Fibroblast of upper back skin (primary cell): ENCODE data around the gene VPS50.
"Not testable (repeated sequence)": the region's sequence is repeated elsewhere in the genome, so short reads cannot be mapped to it uniquely, and the experiment has no call there.

Source experiments
- DNase-seq: peaks from one replicate; pipeline ENCODE4 v3.0.0-alpha.2; 2013

VPS50 gene

DNA sequence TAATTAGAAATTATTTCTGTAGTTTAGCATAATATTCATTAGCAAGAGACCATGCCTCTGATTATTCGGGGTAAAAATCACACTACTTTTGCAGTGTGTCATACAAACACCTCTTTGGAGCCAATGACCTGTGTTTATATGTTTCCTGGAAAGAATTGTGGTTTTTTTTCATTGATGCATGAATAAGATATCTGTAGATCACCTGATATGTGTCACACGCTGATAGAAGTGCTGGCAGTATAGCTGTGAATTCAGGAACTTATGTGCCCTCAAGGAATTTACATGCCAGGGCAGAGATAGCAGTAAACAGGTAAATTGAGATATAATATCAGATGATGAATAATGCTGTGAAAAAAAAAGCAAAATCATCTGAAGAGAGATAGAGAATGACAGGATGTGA is 118.2 kb downstream of the VPS50 start:
- no peak for DNase-seq

DNA sequence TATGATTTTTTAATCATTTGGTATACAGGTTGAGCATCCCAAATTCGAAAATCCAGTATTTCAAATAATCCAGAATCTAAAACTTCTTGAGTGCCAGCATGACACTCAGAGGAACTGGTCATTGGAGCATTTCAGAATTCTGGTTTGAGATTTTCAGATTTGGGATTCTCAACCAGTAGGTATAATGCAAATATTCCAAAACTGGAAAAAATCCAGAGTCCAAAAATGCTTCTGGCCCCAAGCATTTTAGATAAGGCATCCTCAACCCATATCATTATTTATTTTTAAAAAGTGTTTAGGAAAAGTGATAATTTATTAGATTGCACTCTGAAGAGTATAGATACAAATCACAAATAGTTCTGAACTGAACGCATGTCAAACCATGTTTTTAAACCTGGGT is 120.7 kb downstream of the VPS50 start:
- DNase-seq: no peak

DNA sequence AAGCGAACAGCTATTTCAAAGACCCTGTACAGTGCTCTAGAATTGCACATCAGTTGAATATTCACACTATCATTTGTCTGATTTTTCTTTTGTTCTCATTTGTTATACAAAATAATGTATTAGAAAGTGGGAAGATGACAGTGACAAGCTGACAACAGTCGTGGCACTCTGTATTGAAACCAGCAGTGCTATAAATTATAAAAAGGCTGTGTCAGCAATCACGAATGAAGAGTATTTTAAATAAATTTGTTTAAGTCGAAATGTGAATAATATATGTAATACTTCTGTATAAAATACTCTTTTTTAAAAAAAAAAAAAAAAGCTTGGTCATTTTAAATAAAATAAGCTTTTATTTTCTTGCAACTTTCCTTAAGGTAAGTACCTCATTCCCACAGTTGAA is 122.6 kb downstream of the VPS50 start:
- DNase-seq: no peak

DNA sequence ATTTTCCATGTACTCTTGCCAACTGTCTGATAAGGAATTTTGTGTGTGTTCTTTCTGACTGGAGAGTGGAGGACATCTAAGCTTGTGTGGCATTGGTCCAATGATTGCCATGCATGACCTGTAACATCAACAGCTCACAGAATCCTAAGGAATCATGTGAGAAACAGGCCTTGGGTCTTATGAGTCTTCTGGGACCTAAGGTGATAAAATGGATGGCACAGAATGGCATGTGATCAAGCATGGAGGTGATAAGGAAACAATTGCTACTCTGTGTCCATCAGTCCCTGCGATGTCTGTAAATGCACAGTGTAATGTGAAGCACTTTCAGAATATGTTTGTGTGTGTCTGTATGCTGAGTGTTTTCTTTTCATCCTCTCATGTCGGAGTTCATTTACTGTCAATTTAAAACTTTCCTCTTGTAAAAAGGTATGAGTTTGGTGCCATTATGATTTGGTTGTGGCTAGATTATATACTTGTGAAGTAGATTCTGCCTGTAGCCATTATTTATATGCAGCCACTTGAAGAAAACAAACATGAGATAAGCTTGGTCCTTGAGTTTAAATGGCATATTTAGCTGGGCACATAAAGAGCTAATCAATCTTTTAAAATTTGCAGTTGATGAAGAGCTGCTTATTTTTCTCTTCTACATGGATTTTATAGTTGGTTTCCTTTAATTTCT is 127.5 kb downstream of the VPS50 start:
- DNase-seq: no peak

DNA sequence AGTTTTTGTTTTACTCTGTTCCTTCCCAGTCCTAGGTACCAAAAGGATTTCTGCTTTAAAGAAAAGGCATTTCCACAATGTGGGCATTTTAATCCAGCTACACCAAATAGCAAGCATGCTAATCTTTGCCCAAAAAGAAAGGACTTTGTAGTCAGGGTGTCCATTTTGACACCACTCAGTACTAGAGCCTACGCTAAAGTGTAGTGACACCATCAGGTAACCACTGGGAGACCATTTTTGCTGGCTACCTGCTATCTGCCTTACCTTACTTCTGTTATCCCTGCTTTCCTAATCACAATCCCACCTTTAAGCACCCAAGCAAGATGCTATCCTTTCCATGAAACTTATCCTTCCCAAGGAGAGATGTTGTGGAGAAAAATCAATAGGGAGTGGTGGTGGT is 129.7 kb downstream of the VPS50 start:
- DNase-seq: no peak

DNA sequence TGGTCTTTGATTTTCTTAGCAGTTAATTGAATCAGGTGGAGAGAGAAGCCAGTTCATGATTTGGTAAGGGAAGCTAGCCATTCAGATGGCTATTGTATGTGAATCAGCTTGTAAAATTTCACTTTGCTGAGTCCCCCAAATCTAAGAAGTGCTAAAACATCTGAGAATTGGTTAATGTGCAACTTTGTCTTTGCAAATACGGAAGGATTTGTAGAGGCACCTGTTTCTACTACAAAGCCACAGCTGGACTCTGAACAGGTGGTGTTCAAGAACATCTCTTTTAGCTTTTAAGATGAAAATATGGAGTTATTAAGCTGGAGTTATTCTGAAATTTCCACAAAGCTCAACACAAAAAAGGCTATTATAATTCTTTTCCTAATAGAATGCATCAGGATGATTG is 132.6 kb downstream of the VPS50 start:
- DNase-seq: no peak

DNA sequence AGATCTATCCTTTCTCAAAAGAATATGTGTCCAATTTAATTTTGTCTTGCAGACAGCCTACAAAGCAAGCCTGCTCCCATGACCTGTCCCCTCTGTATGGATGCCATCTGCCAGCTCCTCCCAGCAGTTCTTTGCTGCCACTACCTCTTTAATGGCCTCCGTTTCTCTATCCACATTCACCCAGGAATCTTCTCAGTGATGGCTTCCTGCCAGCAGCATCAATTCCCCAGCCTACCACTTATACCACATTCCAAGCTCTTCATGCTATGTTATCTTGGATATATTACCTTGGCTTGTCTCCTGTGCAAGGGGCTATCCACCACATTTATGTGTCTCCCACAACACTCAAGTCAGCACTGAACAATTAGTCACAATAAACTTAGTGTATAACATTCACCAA is 133.2 kb downstream of the VPS50 start:
- peak; percentile 27 for DNase-seq

DNA sequence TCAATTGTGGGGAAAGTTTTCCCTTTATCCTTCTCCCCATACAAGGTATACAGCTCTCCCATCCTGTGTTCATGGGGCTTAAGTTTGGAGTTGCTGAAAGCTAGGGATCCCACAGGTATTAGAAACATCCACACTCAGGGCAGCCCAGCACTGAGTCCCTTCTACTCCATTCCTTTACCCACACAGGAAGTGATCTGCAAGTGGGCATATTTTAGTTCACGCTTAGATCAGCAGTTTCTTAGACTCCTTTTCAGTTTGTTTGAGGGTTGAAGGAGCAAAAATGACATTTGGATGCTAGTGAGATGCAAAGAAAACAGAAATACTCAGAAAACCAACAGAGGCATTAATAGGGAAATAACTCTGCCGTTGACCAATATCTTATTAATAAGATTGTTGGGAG is 134.7 kb downstream of the VPS50 start:
- DNase-seq: peak; percentile 3

DNA sequence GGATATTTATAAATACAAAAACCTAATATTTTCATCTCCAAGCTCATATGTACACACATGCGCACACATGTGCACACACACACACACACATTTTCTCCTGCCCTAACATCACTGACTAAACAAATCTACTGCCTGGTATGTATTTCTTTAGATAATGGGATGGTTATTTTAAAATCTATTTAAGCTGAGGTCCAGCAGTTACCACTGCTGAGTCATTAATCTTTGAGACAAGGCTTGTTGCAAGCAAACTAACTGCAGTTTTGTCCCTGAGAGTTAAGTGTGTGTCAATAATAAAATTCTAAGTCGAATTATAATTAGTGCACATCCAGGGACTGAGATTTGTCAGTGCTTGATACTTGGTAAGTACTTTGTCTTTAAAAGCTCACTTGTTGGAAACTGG is 135.1 kb downstream of the VPS50 start:
- DNase-seq: no peak

DNA sequence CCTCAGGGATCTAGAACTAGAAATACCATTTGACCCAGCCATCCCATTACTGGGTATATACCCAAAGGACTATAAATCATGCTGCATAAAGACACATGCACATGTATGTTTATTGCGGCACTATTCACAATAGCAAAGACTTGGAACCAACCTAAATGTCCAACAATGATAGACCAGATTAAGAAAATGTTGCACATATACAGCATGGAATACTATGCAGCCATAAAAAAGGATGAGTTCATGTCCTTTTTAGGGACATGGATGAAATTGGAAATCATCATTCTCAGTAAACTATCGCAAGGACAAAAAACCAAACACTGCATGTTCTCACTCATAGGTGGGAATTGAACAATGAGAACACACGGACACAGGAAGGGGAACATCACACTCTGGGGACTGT is 138.8 kb downstream of the VPS50 start:
- DNase-seq: not testable (repeated sequence)

DNA sequence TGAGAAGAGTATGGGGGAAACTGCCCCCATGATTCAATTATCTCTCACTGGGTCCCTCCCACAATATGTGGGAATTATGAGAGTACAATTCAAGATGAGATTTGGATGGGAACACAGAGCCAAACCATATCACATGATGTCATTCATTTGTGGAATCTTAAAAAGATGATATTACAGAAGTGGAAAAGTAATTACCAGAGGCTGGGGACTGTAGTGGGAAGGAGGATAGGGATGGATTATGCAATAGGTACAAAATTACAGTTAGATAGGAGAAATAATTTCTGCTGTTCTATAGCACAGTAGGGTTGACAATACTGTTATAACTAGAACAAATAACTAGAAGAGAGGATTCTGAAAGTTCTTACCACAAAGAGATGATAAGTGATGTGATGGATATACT is 141.4 kb downstream of the VPS50 start:
- no peak for DNase-seq

DNA sequence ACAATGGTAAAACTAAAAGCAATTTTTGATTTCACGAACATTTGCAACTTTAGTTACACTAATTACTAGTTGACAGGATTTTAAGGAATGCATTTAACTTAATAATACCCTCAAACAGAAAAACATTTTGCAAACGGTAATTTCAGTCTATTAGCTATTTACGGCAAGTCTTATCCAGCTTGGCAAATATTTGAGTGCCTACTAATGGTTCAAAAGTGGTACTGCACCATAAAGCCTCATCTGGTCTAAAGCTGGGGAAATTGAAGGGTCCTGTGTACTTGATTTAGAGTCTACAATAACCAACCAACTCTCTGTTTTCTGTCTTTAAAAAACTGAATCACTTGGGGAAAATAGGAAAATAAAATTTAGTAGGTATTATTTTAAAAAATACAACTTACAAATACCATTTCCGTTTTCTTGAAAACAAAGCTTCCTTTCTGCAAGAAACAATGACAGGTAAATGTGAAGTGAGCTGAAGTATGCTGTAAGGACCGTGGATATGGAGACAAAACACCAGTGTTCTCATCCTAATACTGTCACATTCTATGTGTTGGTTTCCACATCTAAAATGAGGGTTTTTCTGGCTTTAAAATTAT is 142.3 kb downstream of the VPS50 start:
- peak; percentile 48 for DNase-seq

DNA sequence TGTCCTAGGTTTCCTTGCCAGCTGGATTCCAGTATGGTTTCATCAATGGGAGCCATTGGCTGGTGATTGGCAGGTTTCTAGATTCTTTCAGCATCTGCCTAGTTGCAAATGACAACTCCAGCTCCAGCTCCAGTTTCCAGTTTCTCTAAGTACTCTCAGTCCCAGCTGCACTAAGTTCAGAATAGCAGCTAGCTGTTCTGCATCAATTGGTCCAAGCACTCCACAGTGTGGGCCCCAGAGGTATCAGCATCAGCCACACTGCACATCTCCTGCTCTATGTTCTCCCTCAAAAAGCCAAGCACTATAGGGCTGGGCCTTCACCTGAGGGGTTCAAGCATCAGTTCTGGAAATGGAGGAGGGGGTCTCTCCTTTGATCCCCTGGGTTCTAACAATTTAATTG is 143.4 kb downstream of the VPS50 start:
- no peak for DNase-seq

DNA sequence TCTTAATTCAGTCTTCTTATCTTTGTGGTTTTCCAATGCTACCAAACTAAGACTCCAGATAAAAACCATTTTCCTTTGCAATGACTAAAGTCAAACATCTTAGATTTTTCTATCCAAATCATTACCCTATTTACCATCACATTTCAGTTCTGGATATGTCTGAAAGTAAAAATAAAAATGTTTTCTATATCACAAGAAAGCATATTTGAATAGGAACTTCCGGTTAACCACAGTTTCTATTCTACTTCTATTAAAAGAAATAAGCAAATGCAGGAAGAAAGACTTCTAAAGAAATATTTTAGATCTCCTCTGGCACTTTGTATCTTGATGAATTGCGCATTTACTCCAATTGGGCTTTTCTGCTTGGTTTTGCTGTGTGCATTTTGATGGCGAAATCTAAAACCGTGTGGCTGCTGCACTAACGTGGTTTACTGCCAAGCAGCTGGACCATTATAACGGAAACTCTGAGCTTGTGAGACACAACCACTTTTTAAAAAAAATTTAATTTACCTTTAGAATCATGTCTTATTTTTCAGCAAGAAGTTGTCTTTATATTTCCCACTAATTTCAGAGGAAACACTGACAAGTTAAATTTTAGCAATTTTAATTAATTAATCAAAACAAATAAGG is 146.1 kb downstream of the VPS50 start:
- no peak for DNase-seq

DNA sequence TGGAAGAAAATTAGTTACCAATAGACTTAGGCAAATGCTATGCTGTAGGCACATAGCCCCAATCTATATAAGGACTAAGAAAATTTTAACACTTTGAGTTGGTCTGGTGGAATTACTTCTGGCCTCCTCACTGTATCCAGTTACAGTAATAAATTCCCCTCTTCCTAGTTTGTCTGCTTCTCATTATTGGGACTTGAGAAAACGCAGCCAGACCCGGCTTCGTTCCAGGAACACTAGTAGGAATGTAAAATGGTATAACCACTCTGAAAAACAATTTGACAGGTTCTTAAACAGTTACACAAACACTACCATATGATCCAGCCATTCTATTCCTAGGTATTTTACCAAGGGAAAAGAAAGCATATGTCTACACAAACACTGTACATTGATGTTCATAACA is 150.2 kb downstream of the VPS50 start:
- peak; percentile 36 for DNase-seq

DNA sequence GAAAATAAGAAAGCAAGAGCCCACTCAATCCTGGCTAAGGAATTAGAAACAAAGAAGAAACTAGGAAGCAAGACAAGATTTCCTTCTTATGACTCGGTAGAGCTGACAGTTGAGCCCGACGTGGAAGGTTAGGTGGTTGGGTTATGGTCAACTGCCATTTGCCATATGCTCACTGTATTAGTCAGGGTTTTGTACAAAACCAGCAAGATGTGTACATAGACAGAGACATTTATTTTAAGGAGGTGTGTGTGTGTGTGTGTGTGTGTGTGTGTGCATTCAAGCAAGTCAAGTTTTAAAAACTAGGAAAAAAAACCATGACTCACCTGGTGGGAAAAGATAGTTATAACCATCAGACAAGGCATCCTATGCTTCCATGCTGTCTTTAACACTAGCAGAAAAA is 158.5 kb downstream of the VPS50 start:
- no peak for DNase-seq

DNA sequence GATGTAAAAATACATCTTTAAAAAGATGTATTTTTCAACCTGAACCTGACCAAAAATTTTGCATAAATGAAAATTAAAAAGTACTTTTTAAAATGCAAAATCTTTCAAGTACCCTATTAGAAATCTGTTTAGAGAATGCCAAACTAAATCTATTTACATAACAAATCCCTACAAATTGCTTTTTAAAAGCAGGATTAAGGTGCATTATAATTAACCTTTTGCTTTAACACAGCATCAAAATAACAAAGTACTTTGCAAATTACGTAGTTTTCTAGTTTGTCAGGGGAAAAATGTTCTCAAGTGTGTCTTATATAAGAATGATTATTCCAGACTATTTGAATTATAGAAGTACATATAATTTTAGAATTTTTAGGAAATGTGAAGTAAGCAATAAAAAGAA is 160.8 kb downstream of the VPS50 start:
- no peak for DNase-seq

DNA sequence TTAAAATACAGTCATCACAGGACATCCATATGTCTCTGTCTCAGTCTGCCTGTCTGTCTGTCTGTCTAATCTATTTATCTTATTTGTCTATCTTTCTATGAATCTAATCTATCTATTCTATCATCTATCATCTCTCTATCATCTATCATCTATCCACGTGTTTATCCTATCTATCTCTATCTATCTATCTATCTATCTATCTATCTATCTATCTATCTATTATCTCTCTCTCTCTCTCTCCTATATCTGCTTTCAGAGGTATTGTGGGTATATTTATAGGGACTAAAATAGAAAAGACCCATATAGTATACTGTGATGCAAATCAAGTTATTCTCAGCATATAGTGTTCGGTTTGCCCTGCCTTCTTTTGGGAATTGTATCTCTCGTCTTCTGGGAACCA is 167.5 kb downstream of the VPS50 start:
- DNase-seq: no peak

DNA sequence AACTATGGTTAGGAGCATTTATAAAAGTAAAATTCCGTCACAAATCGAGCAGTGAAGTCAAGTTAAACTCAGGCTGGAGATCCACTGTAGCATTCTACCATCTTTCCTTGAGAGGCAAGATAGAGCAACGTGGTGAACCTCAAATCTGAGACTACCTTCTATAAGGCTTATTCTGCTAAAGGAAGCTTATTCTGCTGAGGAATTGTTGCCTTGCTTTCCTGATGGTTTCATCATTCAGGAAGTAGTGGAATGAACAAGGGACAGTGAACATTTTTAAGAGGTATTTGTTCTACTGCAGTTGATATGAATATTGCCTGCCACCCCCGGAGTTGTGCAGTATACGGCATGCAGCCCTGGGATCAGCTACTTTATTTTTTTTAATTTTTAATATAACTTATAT is 170.8 kb downstream of the VPS50 start:
- peak; percentile 18 for DNase-seq

DNA sequence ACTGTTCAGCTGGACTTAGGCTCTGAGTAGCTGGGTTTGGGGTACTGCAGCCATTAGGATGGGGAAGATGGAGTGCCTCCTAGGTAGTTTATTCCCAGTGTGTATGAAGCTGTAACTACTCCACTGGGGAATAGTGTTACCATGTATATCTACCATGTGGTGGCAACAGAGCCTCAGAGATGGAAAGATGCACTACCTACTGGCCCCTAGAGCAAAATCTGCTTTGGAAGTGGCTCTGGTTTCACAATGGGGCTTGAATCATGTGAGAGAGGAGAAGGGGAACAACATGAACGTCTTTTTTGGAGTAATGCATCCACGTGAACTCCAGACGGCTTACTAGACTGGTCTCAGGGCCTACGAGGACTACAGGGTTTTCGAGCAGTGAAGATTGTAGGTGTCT is 175.1 kb downstream of the VPS50 start:
- no peak for DNase-seq

DNA sequence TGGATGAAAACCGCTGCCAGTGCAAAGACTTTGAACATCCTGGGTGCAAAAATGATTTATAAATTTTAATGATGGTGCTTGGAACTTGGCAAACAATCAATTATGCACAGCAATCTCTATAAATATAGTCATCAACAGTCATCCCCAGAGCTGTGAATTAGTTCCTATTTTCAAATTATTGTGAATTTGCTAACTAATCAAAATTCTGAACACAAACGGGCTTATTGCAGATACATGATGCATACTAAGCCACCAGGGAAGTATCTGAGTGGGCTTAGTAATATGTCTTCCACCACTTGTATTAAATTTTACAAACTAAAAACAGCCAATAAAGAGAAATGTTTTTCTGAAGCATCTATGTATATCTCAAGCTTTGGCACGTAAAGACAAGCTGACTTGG is 177.2 kb downstream of the VPS50 start:
- DNase-seq: no peak
